Thoracic aorta (tissue), 2 donors: Measurements from ENCODE around the gene MICAL2. TPM values are rescaled to one million over a fixed set of nuclear protein-coding genes. Genes with fewer than 3 reads are reported as not detected.
A peak's percentile ranks its signal among the peaks of the same experiment; 100 is the strongest.

ENCODE experiments used
- ATAC-seq: fragments of 150-250 bp; one replicate; pipeline ENCODE4 v1.8.0; 2017; ENCODE audit warnings: low read depth; ENCODE audit not compliant: insufficient number of reproducible peaks, low FRiP score
- DNase-seq: peaks from one replicate; pipeline ENCODE4 v3.0.0-alpha.2; 2020; ENCODE audit warnings: low spot score
- H3K27ac ChIP-seq, 2 donors: fragments of 200-600 bp; sonication (generic); 1 replicate in 1 of 2; 2 replicates in 1 of 2; pipeline ENCODE4 v1.5.1; 2016; ENCODE audit warnings: mild to moderate bottlenecking in 2 of 2, moderate library complexity in 2 of 2
- H3K27me3 ChIP-seq: fragments of 200-600 bp; sonication (generic); replicated peaks from 2 replicates; pipeline ENCODE4 v1.6.0; 2016; ENCODE audit warnings: mild to moderate bottlenecking; ENCODE audit not compliant: insufficient read depth
- H3K36me3 ChIP-seq: fragments of 200-600 bp; sonication (generic); one replicate; pipeline ENCODE4 v1.5.1; 2016
- H3K4me1 ChIP-seq, 2 donors: fragments of 200-600 bp; sonication (generic); 1 replicate in 1 of 2; 2 replicates in 1 of 2; pipeline versions ENCODE4 v1.5.1 to v1.6.0; 2016; ENCODE audit warnings: low read depth in 2 of 2, mild to moderate bottlenecking in 1 of 2; ENCODE audit not compliant: control insufficient read depth in 1 of 2
- H3K4me3 ChIP-seq: fragments of 200-600 bp; sonication (generic); 2 replicates; pipeline ENCODE4 v1.5.1; 2016; ENCODE audit warnings: mild to moderate bottlenecking
- H3K9me3 ChIP-seq: fragments of 200-600 bp; sonication (generic); 2 replicates; pipeline ENCODE4 v1.5.1; 2016
- total RNA-seq, 2 donors: library from RNA; depleted of rRNA; stranded (reverse); fragments of >200 nt; gene quantifications; one replicate each; pipeline versions ENCODE4 v1.1.0 to v1.2.3, GENCODE V29; 2016
- TF ChIP-seq, protein P1 (sequence below): fragments of 200-600 bp; sonication (generic); IDR thresholded peaks from one replicate; pipeline ENCODE4 v1.5.1; 2019; ENCODE audit warnings: antibody characterized with exemption

MICAL2 gene
- total RNA-seq, 2 donors from 2014 or later, result 791 to 989 TPM

DNA sequence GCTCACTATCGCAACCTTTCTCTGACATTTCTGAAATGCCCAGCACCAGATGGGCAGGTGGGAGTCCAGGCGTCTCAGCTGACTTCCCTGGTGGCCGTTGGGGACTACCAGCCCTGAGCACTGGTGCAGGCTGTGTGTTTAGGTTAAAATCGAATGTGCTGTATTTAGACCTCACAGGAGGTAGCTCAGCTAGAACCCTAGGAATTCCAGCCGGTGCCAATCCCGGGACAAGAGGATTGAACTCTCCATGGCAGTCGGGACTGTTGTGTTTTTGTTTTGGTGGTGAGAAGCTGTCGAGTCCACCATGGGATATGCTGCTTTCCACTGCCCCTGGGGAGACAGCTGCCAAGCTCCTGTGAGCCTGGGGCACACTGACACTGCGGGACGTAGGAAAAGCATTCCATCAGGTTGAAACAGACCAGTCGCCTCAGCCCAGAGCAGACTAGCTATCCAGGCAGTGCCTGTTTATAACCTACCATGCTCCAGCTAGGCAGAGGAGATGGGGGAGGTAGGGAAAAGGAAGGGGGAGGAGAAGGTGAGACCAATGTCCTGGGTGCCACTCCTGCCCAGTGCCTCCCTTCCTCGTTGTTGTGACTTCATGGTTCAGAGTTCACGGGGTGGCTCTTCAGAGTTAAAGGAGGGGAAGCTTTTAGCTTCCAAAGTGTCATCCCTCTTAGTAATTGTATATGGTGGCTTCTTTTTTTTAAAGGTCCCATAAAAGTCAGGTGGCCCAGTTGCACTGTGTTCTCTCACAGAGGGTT lies 53.0 kb downstream of the MICAL2 start:
- no peaks in the 10 kb centered on the region for H3K27me3 ChIP-seq
- H3K36me3 ChIP-seq, result peaks cover 21% of the 10 kb centered on the region
- H3K4me3 ChIP-seq, result peak overlapping the region; percentile 13
- H3K27ac ChIP-seq, result peak overlapping the region; percentile 97 to 98
- TF ChIP-seq, protein P1, sequence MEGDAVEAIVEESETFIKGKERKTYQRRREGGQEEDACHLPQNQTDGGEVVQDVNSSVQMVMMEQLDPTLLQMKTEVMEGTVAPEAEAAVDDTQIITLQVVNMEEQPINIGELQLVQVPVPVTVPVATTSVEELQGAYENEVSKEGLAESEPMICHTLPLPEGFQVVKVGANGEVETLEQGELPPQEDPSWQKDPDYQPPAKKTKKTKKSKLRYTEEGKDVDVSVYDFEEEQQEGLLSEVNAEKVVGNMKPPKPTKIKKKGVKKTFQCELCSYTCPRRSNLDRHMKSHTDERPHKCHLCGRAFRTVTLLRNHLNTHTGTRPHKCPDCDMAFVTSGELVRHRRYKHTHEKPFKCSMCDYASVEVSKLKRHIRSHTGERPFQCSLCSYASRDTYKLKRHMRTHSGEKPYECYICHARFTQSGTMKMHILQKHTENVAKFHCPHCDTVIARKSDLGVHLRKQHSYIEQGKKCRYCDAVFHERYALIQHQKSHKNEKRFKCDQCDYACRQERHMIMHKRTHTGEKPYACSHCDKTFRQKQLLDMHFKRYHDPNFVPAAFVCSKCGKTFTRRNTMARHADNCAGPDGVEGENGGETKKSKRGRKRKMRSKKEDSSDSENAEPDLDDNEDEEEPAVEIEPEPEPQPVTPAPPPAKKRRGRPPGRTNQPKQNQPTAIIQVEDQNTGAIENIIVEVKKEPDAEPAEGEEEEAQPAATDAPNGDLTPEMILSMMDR, result no peak
- H3K4me1 ChIP-seq, result peaks cover 76 to 100% of the 10 kb centered on the region in 2 donors
- ATAC-seq (peak; percentile 38), DNase-seq (peak; percentile 51)
- no peaks in the 10 kb centered on the region for H3K9me3 ChIP-seq

DNA sequence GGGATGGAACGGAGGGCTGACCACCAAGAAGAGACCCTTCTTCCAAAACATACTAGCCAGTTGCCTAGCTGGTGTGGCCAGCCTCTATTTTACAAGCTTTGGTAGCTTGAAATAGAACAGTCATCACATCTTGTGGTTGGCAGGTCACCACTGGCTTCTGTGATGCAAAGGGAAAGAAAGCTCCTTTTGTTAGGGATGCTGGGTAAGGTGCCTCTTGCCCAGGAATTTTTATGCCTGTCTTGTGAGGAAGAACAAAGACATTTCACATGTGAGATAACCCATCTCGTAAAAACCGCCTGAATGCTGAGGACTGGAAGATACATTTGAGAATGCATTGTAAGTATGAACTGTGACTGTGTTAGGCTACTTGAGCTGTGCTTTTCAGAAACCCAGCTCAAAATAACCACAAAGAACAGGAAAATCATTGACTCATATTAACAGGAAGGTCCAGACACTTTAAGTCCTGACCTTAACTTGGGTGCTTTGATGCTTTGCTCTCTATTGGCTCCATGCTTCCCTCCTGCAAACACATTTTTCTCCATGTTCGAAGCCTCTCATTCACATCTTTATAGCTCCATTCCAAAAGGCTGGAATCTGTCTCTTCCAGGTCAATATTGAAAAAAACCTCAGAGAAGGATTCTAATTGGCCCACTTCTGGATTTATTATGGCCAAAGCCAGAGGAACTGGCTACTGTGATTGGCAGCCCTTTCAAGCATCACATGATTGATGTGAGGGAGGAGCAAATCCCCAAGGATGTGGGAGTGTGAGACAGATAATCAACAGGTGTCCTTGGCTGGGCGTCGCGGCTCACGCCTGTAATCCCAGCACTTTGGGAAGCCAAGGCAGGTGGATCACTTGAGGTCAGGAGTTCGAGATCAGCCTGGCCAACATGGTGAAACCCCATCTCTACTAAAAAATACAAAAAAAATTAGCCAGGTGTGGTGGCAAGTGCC lies 53.9 kb downstream of the MICAL2 start:
- Histone ChIP-seq H3K36me3 (peaks cover 21% of the 10 kb centered on the region), H3K9me3 (no peaks in the 10 kb centered on the region), H3K4me3 (peak overlapping the region; percentile 2), H3K27ac (peak overlapping the region; percentile 97 to 98), H3K27me3 (no peaks in the 10 kb centered on the region), H3K4me1 (peaks cover 70 to 98% of the 10 kb centered on the region in 2 donors)
- TF ChIP-seq, protein P1, result no peak
- no peak for DNase-seq
- no peak for ATAC-seq

GRCh38 chr11:12165237-12165875 lies 55.0 kb downstream of the MICAL2 start:
- Histone ChIP-seq H3K9me3 (no peaks in the 10 kb centered on the region), H3K36me3 (peaks cover 27% of the 10 kb centered on the region), H3K27ac (peak overlapping the region; percentile 97 to 98), H3K27me3 (no peaks in the 10 kb centered on the region), H3K4me3 (no peak overlapping the region), H3K4me1 (peaks cover 70 to 98% of the 10 kb centered on the region in 2 donors)
- TF ChIP-seq, protein P1, result no peak
- ATAC-seq, result no peak
- DNase-seq, result no peak

GRCh38 chr11:12166299-12167060 lies 56.1 kb downstream of the MICAL2 start:
- Histone ChIP-seq H3K27ac (peak overlapping the region; percentile 97 to 98), H3K4me3 (no peak overlapping the region), H3K9me3 (no peaks in the 10 kb centered on the region), H3K4me1 (peaks cover 68 to 98% of the 10 kb centered on the region in 2 donors), H3K36me3 (peaks cover 27% of the 10 kb centered on the region), H3K27me3 (no peaks in the 10 kb centered on the region)
- no peak for ATAC-seq
- TF ChIP-seq, protein P1, result no peak
- DNase-seq, result no peak
